ENCODE data around the gene SVEP1. TPM values are rescaled to one million over a fixed set of nuclear protein-coding genes. Genes with fewer than 3 reads are reported as not detected.

SVEP1 gene
- total and polyA plus RNA-seq, 2 donors from 2014 or later, result 1.1 to 19.3 TPM

GRCh38 chr9:110432253-110432652 is 147.3 kb downstream of the SVEP1 start:
- Histone ChIP-seq H3K36me3 (ENCODE audit: control insufficient read depth in 2 of 3, insufficient read depth in 3 of 3, low read length in 3 of 3) (no peaks in the 10 kb centered on the region), H3K27me3 (ENCODE audit: control insufficient read depth, insufficient read depth, low read length) (no peaks in the 10 kb centered on the region), H3K9ac (ENCODE audit: low read length in 3 of 3) (no peak overlapping the region), H3K4me3 (ENCODE audit: low read length in 3 of 3) (no peak overlapping the region), H3K27ac (ENCODE audit: low read depth in 2 of 2, low read length in 2 of 2) (no peak overlapping the region), H3K9me3 (ENCODE audit: control insufficient read depth in 2 of 3, insufficient read depth in 1 of 3, low read length in 3 of 3) (no peaks in the 10 kb centered on the region), H3K4me1 (ENCODE audit: control insufficient read depth in 2 of 3, insufficient read depth in 2 of 3, low read depth in 1 of 3, low read length in 3 of 3) (no peaks in the 10 kb centered on the region)
- FAIRE-seq, result no peak
- DNase-seq, result no peak
- intact Hi-C loops (cut with DNase I), result no loop called here
- no peak for TF ChIP-seq CTCF (IDR thresholded peaks at IDR 0.05; ENCODE audit: borderline replicate concordance, extremely low read depth, insufficient read depth)

GRCh38 chr9:110429453-110429852 is 150.1 kb downstream of the SVEP1 start:
- H3K4me1 ChIP-seq (ENCODE audit: control insufficient read depth in 2 of 3, insufficient read depth in 2 of 3, low read depth in 1 of 3, low read length in 3 of 3), result no peaks in the 10 kb centered on the region
- intact Hi-C loops (cut with DNase I), result no loop called here
- no peaks in the 10 kb centered on the region for H3K9me3 ChIP-seq (ENCODE audit: control insufficient read depth in 2 of 3, insufficient read depth in 1 of 3, low read length in 3 of 3)
- DNase-seq (no peak), FAIRE-seq (no peak)
- TF ChIP-seq CTCF (IDR thresholded peaks at IDR 0.05; ENCODE audit: borderline replicate concordance, extremely low read depth, insufficient read depth), result no peak
- no peaks in the 10 kb centered on the region for H3K27me3 ChIP-seq (ENCODE audit: control insufficient read depth, insufficient read depth, low read length)
- no peak overlapping the region for H3K9ac ChIP-seq (ENCODE audit: low read length in 3 of 3)
- no peak overlapping the region for H3K27ac ChIP-seq (ENCODE audit: low read depth in 2 of 2, low read length in 2 of 2)
- H3K36me3 ChIP-seq (ENCODE audit: control insufficient read depth in 2 of 3, insufficient read depth in 3 of 3, low read length in 3 of 3), result no peaks in the 10 kb centered on the region
- no peak overlapping the region for H3K4me3 ChIP-seq (ENCODE audit: low read length in 3 of 3)

GRCh38 chr9:110427497-110428104 is 151.9 kb downstream of the SVEP1 start:
- Histone ChIP-seq H3K9ac (ENCODE audit: low read length in 3 of 3) (no peak overlapping the region), H3K36me3 (ENCODE audit: control insufficient read depth in 2 of 3, insufficient read depth in 3 of 3, low read length in 3 of 3) (no peaks in the 10 kb centered on the region), H3K9me3 (ENCODE audit: control insufficient read depth in 2 of 3, insufficient read depth in 1 of 3, low read length in 3 of 3) (no peaks in the 10 kb centered on the region), H3K4me3 (ENCODE audit: low read length in 3 of 3) (no peak overlapping the region), H3K27ac (ENCODE audit: low read depth in 2 of 2, low read length in 2 of 2) (no peak overlapping the region), H3K27me3 (ENCODE audit: control insufficient read depth, insufficient read depth, low read length) (no peaks in the 10 kb centered on the region), H3K4me1 (ENCODE audit: control insufficient read depth in 2 of 3, insufficient read depth in 2 of 3, low read depth in 1 of 3, low read length in 3 of 3) (no peaks in the 10 kb centered on the region)
- TF ChIP-seq CTCF (IDR thresholded peaks at IDR 0.05; ENCODE audit: borderline replicate concordance, extremely low read depth, insufficient read depth), result peak; percentile 59
- intact Hi-C loops (cut with DNase I), result no loop called here
- DNase-seq (peak in 3 of 5 donors; percentile 17 to 61 (median 36)), FAIRE-seq (no peak)

Data from kidney (tissue), 14 donors.